HepG2 (cell line): ENCODE results near the gene CUL7. TPM values are rescaled to one million over a fixed set of nuclear protein-coding genes. Genes with fewer than 3 reads are reported as not detected.

Source experiments
- ATAC-seq: fragments of 200-7000 bp; cut with Tn5 transposase; 3 replicates; pipeline ENCODE4 v1.9.1; 2020; ENCODE audit warnings: mild to moderate bottlenecking, moderate library complexity
- BruUV-seq: library from RNA; stranded (reverse); fragments of 400-500 nt; replicated peaks from 2 replicates; lab custom pipeline; 2021; lab: Mats Ljungman, UMichigan
- CTCF ChIA-PET: fragments of 300-600 bp; formaldehyde crosslinking; extraction: SDS; loops from one replicate; lab custom pipeline; 2021; ENCODE audit warnings: low total read pairs, inconsistent platforms, low intra/inter-chr PET ratio; lab: Yijun Ruan, JAX
- POLR2A ChIA-PET: fragments of 350-600 bp; sonication (Branson Sonifier 250); formaldehyde crosslinking; loops from one replicate; lab custom pipeline; 2020; ENCODE audit warnings: antibody characterized with exemption, inconsistent platforms; lab: Yijun Ruan, JAX
- DNase-seq: peaks from one replicate; pipeline ENCODE4 v3.0.0-alpha.2; 2015; ENCODE audit warnings: low spot score
- FAIRE-seq: peaks from 3 replicates; lab custom pipeline; 2011; peaks lifted over from hg19 to GRCh38; lab: Jason Lieb, UNC
- H2AFZ ChIP-seq: one replicate; pipeline ENCODE4 v1.6.1; 2011; ENCODE audit warnings: low read length, inconsistent platforms
- H3K27ac ChIP-seq: fragments of 300-600 bp; 3 replicates; pipeline ENCODE4 v1.8.0; 2011; ENCODE audit warnings: mixed run types, mild to moderate bottlenecking, mixed read lengths, low read length, inconsistent platforms; ENCODE audit not compliant: insufficient read depth; ENCODE audit errors: extremely low read length
- H3K27me3 ChIP-seq, 2 experiments: fragments of 200-600 bp in 1 of 2; 2 replicates in 1 of 2; 3 replicates in 1 of 2; pipeline versions ENCODE4 v1.6.0 to v1.8.0; 2011; ENCODE audit warnings: low read length in 2 of 2, mild to moderate bottlenecking in 2 of 2, moderate library complexity in 2 of 2, inconsistent platforms in 1 of 2; ENCODE audit not compliant: insufficient read depth in 2 of 2, control insufficient read depth in 1 of 2
- H3K36me3 ChIP-seq, 2 experiments: fragments of 200-600 bp in 1 of 2; replicated peaks in 1 of 2; 2 replicates in 1 of 2; 3 replicates in 1 of 2; pipeline versions ENCODE4 v1.5.1 to v1.8.0; 2011; ENCODE audit warnings: low read length in 2 of 2, inconsistent platforms in 1 of 2; ENCODE audit not compliant: insufficient read depth in 2 of 2, control insufficient read depth in 1 of 2
- H3K4me1 ChIP-seq: 2 replicates; pipeline ENCODE4 v1.5.1; 2012; ENCODE audit warnings: low read length, inconsistent platforms; ENCODE audit not compliant: insufficient read depth
- H3K4me2 ChIP-seq: 2 replicates; pipeline ENCODE4 v1.6.0; 2011; ENCODE audit warnings: low read depth, low read length, inconsistent platforms
- H3K4me3 ChIP-seq, 3 experiments: fragments of 200-600 bp in 1 of 3; sonication (generic), shearing (Covaris generic) in 1 of 3; replicated peaks in 1 of 3; 2 replicates each; pipeline ENCODE4 v1.5.1; 2011 to 2016; ENCODE audit warnings: low read length in 3 of 3, inconsistent platforms in 2 of 3, low read depth in 2 of 3, mild to moderate bottlenecking in 2 of 3, control low read depth in 1 of 3, mixed read lengths in 1 of 3; ENCODE audit not compliant: insufficient read depth in 1 of 3
- H3K79me2 ChIP-seq: one replicate; pipeline ENCODE4 v1.6.1; 2011; ENCODE audit warnings: low read length, inconsistent platforms; ENCODE audit not compliant: insufficient read depth
- H3K9ac ChIP-seq: 2 replicates; pipeline ENCODE4 v1.6.0; 2011; ENCODE audit warnings: mild to moderate bottlenecking, low read depth, low read length, inconsistent platforms; ENCODE audit not compliant: insufficient read depth
- H3K9me3 ChIP-seq: 2 replicates; pipeline ENCODE4 v1.5.1; 2012; ENCODE audit warnings: mild to moderate bottlenecking, low read length
- H4K20me1 ChIP-seq: 2 replicates; pipeline ENCODE4 v1.6.0; 2011; ENCODE audit warnings: inconsistent platforms, mild to moderate bottlenecking, low read length, moderate library complexity; ENCODE audit not compliant: insufficient read depth
- AGO2 ChIP-seq: fragments of 200-400 bp; formaldehyde crosslinking; optimal IDR thresholded peaks from 2 replicates; pipeline ENCODE3; 2017; ENCODE audit warnings: mild to moderate bottlenecking, low read depth, low read length, moderate library complexity
- CBFB ChIP-seq: sonication (generic); formaldehyde crosslinking; IDR thresholded peaks from 2 replicates; pipeline ENCODE4 v1.4.0; 2020; ENCODE audit warnings: missing genetic modification reagents
- CBX2 ChIP-seq, 2 experiments: fragments of 200-600 bp in 1 of 2; sonication (generic); formaldehyde crosslinking in 1 of 2; IDR thresholded peaks; 2 replicates each; pipeline versions ENCODE4 v1.7.0 to v1.8.1; 2018 to 2022; ENCODE audit warnings: low read depth in 2 of 2, low read length in 1 of 2, mild to moderate bottlenecking in 1 of 2, missing genetic modification reagents in 1 of 2
- CCDC6 ChIP-seq: sonication (generic); formaldehyde crosslinking; IDR thresholded peaks from 2 replicates; pipeline ENCODE4 v1.8.1; 2022; ENCODE audit warnings: mild to moderate bottlenecking, missing genetic modification reagents, moderate library complexity
- NRL ChIP-seq: sonication (generic); formaldehyde crosslinking; IDR thresholded peaks from 2 replicates; pipeline ENCODE4 v1.5.0; 2020; ENCODE audit warnings: missing genetic modification reagents, mild to moderate bottlenecking, moderate library complexity, borderline replicate concordance
- RFXANK ChIP-seq: IDR thresholded peaks from 2 replicates; pipeline ENCODE4 v1.6.1; 2016
- SCMH1 ChIP-seq: sonication (generic); formaldehyde crosslinking; IDR thresholded peaks from 2 replicates; pipeline ENCODE4 v1.9.0; 2021; ENCODE audit warnings: missing genetic modification reagents, mild to moderate bottlenecking, borderline replicate concordance
- SRSF1 ChIP-seq: fragments of 200-400 bp; formaldehyde crosslinking; optimal IDR thresholded peaks from 2 replicates; pipeline ENCODE3; 2017; ENCODE audit warnings: mild to moderate bottlenecking, low read depth, low read length, moderate library complexity
- SRSF9 ChIP-seq: fragments of 200-400 bp; formaldehyde crosslinking; IDR thresholded peaks from 2 replicates; pipeline ENCODE4 v1.6.1; 2018; ENCODE audit warnings: borderline replicate concordance, mild to moderate bottlenecking, low read depth, low read length; ENCODE audit not compliant: insufficient read depth, poor library complexity, severe bottlenecking
- TBX3 ChIP-seq: fragments of 450-650 bp; IDR thresholded peaks from 2 replicates; pipeline ENCODE4 v1.6.1; 2017; ENCODE audit warnings: antibody characterized with exemption, mild to moderate bottlenecking, inconsistent platforms, borderline replicate concordance
- THYN1 ChIP-seq: sonication (generic); formaldehyde crosslinking; IDR thresholded peaks from 2 replicates; pipeline ENCODE4 v1.8.1; 2023; ENCODE audit warnings: low read depth, mild to moderate bottlenecking, moderate library complexity, missing genetic modification reagents, borderline replicate concordance
- ZMYM3 ChIP-seq: sonication (generic); formaldehyde crosslinking; IDR thresholded peaks from 2 replicates; pipeline ENCODE4 v1.5.1; 2020; ENCODE audit warnings: mild to moderate bottlenecking, missing genetic modification reagents
- ZNF136 ChIP-seq: sonication (generic); formaldehyde crosslinking; IDR thresholded peaks from 2 replicates; pipeline ENCODE4 v1.8.1; 2022; ENCODE audit warnings: low read depth, mild to moderate bottlenecking, moderate library complexity, missing genetic modification reagents
- ZNF253 ChIP-seq: sonication (generic); formaldehyde crosslinking; IDR thresholded peaks from 2 replicates; pipeline ENCODE4 v1.8.0; 2022; ENCODE audit warnings: mild to moderate bottlenecking, missing genetic modification reagents, borderline replicate concordance
- ZNF446 ChIP-seq: sonication (generic); formaldehyde crosslinking; IDR thresholded peaks from 2 replicates; pipeline ENCODE4 v1.5.0; 2020; ENCODE audit warnings: mild to moderate bottlenecking, missing genetic modification reagents
- ZNF549 ChIP-seq: sonication (generic); formaldehyde crosslinking; IDR thresholded peaks from 2 replicates; pipeline ENCODE4 v1.5.0; 2020; ENCODE audit warnings: missing genetic modification reagents
- ZNF777 ChIP-seq: sonication (generic); formaldehyde crosslinking; IDR thresholded peaks from 2 replicates; pipeline ENCODE4 v1.4.0; 2020; ENCODE audit warnings: missing genetic modification reagents
- ZNF839 ChIP-seq: sonication (generic); formaldehyde crosslinking; IDR thresholded peaks from 2 replicates; pipeline ENCODE4 v1.4.0; 2020; ENCODE audit warnings: missing genetic modification reagents, mild to moderate bottlenecking, borderline replicate concordance
- ZNF879 ChIP-seq: sonication (generic); formaldehyde crosslinking; IDR thresholded peaks from 2 replicates; pipeline ENCODE4 v1.8.1; 2023; ENCODE audit warnings: missing genetic modification reagents
- WGBS: methylation state at CpG from one replicate; pipeline ENCODE4 v1.1.6; 2017; ENCODE audit warnings: low lambda C conversion rate; 5-methylcytosine and 5-hydroxymethylcytosine counted together
- in situ Hi-C: cut with HindIII; loops from 2 replicates; pipeline ENCODE4 v1.10.0; 2017; ENCODE audit warnings: low pct_unique_long_range_greater_than_20kb; ENCODE audit not compliant: extremely low pct_ligation_motif_present
- intact Hi-C: fragments of 100-400 bp; cut with micrococcal nuclease; formaldehyde crosslinking; loops from one replicate; pipeline ENCODE4 v1.10.0; 2022; ENCODE audit not compliant: unreplicated experiment
- polyA plus RNA-seq, 8 experiments: library from polyadenylated mRNA; depleted of rRNA in 3 of 8; stranded (reverse) in 7 of 8; unstranded in 1 of 8; fragments of >200 nt; fragmentation: Illumina TruSeq in 4 of 8; extraction: Trizol in 4 of 8; gene quantifications; 2 replicates each; pipeline versions ENCODE4 v1.2.1 to v1.2.3, GENCODE V29; 2011 to 2016; ENCODE audit warnings: low read depth in 4 of 8, missing spikeins in 1 of 8, mixed read lengths in 1 of 8; ENCODE audit not compliant: insufficient read depth in 1 of 8
- total RNA-seq, 5 experiments: library from RNA; depleted of rRNA; stranded (reverse); fragments of >200 nt; fragmentation: Illumina TruSeq; extraction: Trizol; gene quantifications; 2 replicates each; pipeline ENCODE4 v1.2.3, GENCODE V29; 2016; ENCODE audit warnings: low read depth in 1 of 5
- TF ChIP-seq, protein P1 (sequence below): sonication (generic); formaldehyde crosslinking; IDR thresholded peaks from 2 replicates; pipeline ENCODE4 v1.4.0; 2020; ENCODE audit warnings: missing genetic modification reagents, borderline replicate concordance

The CUL7 gene
- total and polyA plus RNA-seq, 2 of the 13 experiments (the other 11 are each of a cell fraction or from before 2014, with no cell fraction given) = 32.0 to 60.7 TPM

DNA sequence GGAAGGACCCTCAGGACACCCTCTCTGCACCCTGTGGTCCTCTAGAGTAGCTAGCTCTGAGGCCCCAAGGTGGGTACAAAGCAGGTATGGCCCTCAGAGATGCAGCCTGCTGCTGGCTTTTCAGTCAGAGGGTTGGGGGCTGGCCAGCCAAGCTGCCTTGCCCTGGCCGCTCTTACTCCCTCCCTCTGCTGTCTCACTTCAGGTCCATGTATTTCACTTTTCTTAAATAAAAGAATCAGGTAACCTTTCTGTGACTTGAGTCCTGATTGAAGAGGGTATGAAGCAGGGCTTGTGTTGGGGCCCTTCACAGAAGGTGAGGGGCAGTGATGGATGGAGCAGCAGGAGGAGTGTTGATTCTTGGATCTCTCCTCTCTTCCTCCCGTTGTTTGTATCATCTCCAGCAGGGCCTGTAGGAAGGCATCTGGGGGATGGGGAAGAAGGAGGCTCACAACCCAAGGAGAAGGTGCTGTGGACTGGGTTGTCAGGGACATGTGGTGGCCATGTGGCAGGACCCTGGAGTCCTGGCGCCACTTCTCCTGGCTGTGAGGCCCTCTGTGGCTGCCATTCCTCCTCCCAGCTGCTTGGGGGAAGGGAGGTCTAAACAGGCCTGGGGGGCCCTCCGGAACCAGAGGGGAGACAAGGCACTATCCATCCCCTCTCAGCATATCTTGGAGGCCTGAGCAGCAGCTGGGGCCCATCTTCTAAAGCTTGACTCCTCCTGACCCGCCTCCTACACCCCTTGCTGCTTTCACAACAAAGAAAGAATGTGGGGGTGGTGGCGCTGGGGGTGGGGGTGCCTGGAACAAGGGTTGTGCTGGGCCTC lies 21.4 kb upstream of the CUL7 start:
- Histone ChIP-seq H3K79me2 (peaks cover 34% of the 10 kb centered on the region), H3K36me3 (peaks cover 11 to 28% of the 10 kb centered on the region in 2 experiments; a peak in 4 of 5 replicates), H3K27ac (peak overlapping the region; percentile 29), H3K4me3 (no peak overlapping the region), H3K4me1 (peaks cover 39% of the 10 kb centered on the region), H3K9me3 (no peaks in the 10 kb centered on the region), H3K27me3 (no peaks in the 10 kb centered on the region; a peak in 1 of 5 replicates), H2AFZ (no peak overlapping the region), H3K4me2 (no peak overlapping the region; the same call in 1 of the 2 replicates), H4K20me1 (peaks cover 8% of the 10 kb centered on the region; the same call in 1 of the 2 replicates), H3K9ac (no peak overlapping the region)
- no peak for FAIRE-seq
- no peak for ATAC-seq
- in situ Hi-C loops (loop anchor here (5.0 to 10.0 kb wide), 2 partner anchors 50 to 67 kb away; no protein-coding TSS in a partner anchor), intact Hi-C loops (no loop called here)
- POLR2A ChIA-PET = interaction anchor here (0.9 to 4.2 kb wide), 6 partner anchors 10 to 96 kb away, joined by 3 to 103 read pairs (median 7); partner anchors contain the start of genes KLC4, MRPL2 and PEX6
- BruUV-seq = no TSS peak
- no peak for DNase-seq
- CTCF ChIA-PET = no interaction called here
- WGBS = 87% methylated on average over 6 of the region's 6 CpGs
- TF ChIP-seq SCMH1 (CRISPR knock-in tag) (no peak), SRSF9 (no peak), CCDC6 (CRISPR knock-in tag) (no peak), ZMYM3 (CRISPR knock-in tag) (no peak), NRL (CRISPR knock-in tag) (peak; percentile 50; the same call in 1 of the 2 replicates), ZNF839 (CRISPR knock-in tag) (no peak), RFXANK (CRISPR knock-in tag) (no peak), CBX2 (IDR thresholded peaks at IDR 0.05; ENCODE audit: low read depth, low read length) (no peak), CBX2 (CRISPR knock-in tag; IDR thresholded peaks at IDR 0.05; ENCODE audit: low read depth) (no peak), ZNF549 (CRISPR knock-in tag) (no peak), THYN1 (CRISPR knock-in tag) (no peak), ZNF777 (no peak), ZNF879 (CRISPR knock-in tag) (no peak), ZNF253 (CRISPR knock-in tag) (no peak), TBX3 (no peak), CBFB (CRISPR knock-in tag) (no peak), ZNF136 (CRISPR knock-in tag) (no peak), SRSF1 (peak; percentile 46), ZNF446 (no peak), AGO2 (peak; percentile 50)
- TF ChIP-seq, protein P1, sequence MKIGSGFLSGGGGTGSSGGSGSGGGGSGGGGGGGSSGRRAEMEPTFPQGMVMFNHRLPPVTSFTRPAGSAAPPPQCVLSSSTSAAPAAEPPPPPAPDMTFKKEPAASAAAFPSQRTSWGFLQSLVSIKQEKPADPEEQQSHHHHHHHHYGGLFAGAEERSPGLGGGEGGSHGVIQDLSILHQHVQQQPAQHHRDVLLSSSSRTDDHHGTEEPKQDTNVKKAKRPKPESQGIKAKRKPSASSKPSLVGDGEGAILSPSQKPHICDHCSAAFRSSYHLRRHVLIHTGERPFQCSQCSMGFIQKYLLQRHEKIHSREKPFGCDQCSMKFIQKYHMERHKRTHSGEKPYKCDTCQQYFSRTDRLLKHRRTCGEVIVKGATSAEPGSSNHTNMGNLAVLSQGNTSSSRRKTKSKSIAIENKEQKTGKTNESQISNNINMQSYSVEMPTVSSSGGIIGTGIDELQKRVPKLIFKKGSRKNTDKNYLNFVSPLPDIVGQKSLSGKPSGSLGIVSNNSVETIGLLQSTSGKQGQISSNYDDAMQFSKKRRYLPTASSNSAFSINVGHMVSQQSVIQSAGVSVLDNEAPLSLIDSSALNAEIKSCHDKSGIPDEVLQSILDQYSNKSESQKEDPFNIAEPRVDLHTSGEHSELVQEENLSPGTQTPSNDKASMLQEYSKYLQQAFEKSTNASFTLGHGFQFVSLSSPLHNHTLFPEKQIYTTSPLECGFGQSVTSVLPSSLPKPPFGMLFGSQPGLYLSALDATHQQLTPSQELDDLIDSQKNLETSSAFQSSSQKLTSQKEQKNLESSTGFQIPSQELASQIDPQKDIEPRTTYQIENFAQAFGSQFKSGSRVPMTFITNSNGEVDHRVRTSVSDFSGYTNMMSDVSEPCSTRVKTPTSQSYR (CRISPR knock-in tag) = no peak
